Left ventricle myocardium inferior (tissue), 1 donor: ENCODE results near the gene SRI. TPM values are rescaled to one million over a fixed set of nuclear protein-coding genes. Genes with fewer than 3 reads are reported as not detected.

Experiments
- DNase-seq: peaks from one replicate; pipeline ENCODE4 v3.0.0-alpha.2; 2020
- H3K27ac ChIP-seq: fragments of 200-600 bp; replicated peaks from 2 replicates; pipeline ENCODE4 v1.8.0; 2021
- H3K27me3 ChIP-seq: fragments of 200-600 bp; 2 replicates; pipeline ENCODE4 v1.8.0; 2021; ENCODE audit warnings: low read depth
- H3K36me3 ChIP-seq: fragments of 200-600 bp; 2 replicates; pipeline ENCODE4 v1.8.0; 2021
- H3K4me1 ChIP-seq: fragments of 200-600 bp; 2 replicates; pipeline ENCODE4 v1.8.0; 2021
- H3K4me3 ChIP-seq: fragments of 200-600 bp; 2 replicates; pipeline ENCODE4 v1.8.0; 2021; ENCODE audit warnings: mild to moderate bottlenecking, moderate library complexity
- H3K9me3 ChIP-seq: fragments of 200-600 bp; replicated peaks from 2 replicates; pipeline ENCODE4 v1.8.0; 2021
- intact Hi-C: fragments of 100-400 bp; cut with micrococcal nuclease; formaldehyde crosslinking; loops from one replicate; pipeline ENCODE4 v1.11.0; 2022
- total RNA-seq: library from RNA; stranded (reverse); fragmentation: NEBNext Ultra II Directional; extraction: Animal tissue kit (Norgen Biotek cat#: 25700); gene quantifications from one replicate; pipeline ENCODE4 v1.2.1, GENCODE V29; 2021
- TF ChIP-seq, protein P1 (sequence below): fragments of 200-600 bp; IDR thresholded peaks from 2 replicates; pipeline ENCODE4 v1.8.0; 2021; ENCODE audit warnings: antibody characterized with exemption, mild to moderate bottlenecking, borderline replicate concordance
- donor health status: DM: no; HTN: yes; CAD: no; lungs with severe emphysema.

The SRI gene
- total RNA-seq, 1 donor from 2014 or later: 76.1 TPM

- TF ChIP-seq, protein P1, sequence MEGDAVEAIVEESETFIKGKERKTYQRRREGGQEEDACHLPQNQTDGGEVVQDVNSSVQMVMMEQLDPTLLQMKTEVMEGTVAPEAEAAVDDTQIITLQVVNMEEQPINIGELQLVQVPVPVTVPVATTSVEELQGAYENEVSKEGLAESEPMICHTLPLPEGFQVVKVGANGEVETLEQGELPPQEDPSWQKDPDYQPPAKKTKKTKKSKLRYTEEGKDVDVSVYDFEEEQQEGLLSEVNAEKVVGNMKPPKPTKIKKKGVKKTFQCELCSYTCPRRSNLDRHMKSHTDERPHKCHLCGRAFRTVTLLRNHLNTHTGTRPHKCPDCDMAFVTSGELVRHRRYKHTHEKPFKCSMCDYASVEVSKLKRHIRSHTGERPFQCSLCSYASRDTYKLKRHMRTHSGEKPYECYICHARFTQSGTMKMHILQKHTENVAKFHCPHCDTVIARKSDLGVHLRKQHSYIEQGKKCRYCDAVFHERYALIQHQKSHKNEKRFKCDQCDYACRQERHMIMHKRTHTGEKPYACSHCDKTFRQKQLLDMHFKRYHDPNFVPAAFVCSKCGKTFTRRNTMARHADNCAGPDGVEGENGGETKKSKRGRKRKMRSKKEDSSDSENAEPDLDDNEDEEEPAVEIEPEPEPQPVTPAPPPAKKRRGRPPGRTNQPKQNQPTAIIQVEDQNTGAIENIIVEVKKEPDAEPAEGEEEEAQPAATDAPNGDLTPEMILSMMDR: no peak
- DNase-seq: no peak
- H3K27me3 ChIP-seq: no peaks in the 10 kb centered on the region
- no peaks in the 10 kb centered on the region for H3K9me3 ChIP-seq
- H3K36me3 ChIP-seq: peaks cover 37% of the 10 kb centered on the region
- no peak overlapping the region for H3K27ac ChIP-seq
- no peak overlapping the region for H3K4me3 ChIP-seq
- H3K4me1 ChIP-seq: no peaks in the 10 kb centered on the region
- intact Hi-C loops: no loop called here
Observed at GRCh38 chr7:88200261-88200660, 19.6 kb downstream of the SRI start.

DNA sequence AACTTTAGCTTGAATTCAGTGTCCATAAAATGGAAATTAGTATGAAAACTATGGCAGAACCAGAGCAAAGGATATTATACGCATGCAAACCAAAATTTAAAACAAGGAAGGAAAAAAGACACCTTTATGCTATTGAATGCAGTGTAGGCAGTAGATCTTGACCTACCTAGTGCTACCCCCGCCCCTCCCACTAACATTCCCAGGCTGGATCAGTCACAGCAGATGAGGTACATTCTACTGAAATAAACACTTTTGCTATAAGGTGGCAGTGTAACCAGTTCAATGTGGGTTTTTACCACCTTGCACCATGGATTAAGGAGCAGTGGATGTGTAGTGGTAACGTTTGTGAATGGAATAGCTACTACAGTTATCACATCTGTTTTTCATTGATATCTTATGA lies 27.9 kb downstream of the SRI start:
- intact Hi-C loops: no loop called here
- Histone ChIP-seq H3K27me3 (no peaks in the 10 kb centered on the region), H3K9me3 (no peaks in the 10 kb centered on the region), H3K36me3 (no peaks in the 10 kb centered on the region), H3K4me1 (no peaks in the 10 kb centered on the region), H3K4me3 (no peak overlapping the region), H3K27ac (no peak overlapping the region)
- TF ChIP-seq, protein P1: no peak
- no peak for DNase-seq

GRCh38 chr7:88185650-88186049 lies 34.2 kb downstream of the SRI start:
- intact Hi-C loops: no loop called here
- DNase-seq: no peak
- Histone ChIP-seq H3K36me3 (no peaks in the 10 kb centered on the region), H3K4me3 (no peak overlapping the region), H3K27ac (no peak overlapping the region), H3K9me3 (no peaks in the 10 kb centered on the region), H3K27me3 (no peaks in the 10 kb centered on the region), H3K4me1 (no peaks in the 10 kb centered on the region)
- TF ChIP-seq, protein P1: no peak

DNA sequence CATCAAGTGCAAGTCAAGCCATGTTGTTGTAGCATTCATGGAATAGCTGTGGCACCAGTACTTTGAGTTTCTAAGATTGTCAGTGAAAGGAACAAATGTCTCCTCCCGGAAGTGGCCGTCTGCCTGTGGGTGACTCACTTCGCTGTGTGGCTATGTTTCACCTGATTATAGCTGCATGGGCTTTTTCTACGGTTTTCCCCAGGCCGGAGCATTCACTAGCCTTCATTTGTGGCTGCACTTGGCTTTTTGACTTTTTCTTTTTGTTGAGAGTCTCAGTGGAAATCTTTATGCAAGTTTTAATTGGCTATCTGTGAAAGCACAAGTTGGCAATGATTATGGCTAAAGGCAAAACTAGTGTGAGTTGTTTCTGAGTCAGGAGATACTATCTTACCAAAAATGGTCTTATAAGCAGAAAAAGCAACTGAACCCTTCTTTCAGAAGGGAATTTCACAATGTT lies 35.0 kb downstream of the SRI start:
- intact Hi-C loops: no loop called here
- no peak for DNase-seq
- TF ChIP-seq, protein P1: no peak
- H3K4me3 ChIP-seq: no peak overlapping the region
- no peak overlapping the region for H3K27ac ChIP-seq
- no peaks in the 10 kb centered on the region for H3K9me3 ChIP-seq
- H3K36me3 ChIP-seq: no peaks in the 10 kb centered on the region
- H3K27me3 ChIP-seq: no peaks in the 10 kb centered on the region
- no peaks in the 10 kb centered on the region for H3K4me1 ChIP-seq

DNA sequence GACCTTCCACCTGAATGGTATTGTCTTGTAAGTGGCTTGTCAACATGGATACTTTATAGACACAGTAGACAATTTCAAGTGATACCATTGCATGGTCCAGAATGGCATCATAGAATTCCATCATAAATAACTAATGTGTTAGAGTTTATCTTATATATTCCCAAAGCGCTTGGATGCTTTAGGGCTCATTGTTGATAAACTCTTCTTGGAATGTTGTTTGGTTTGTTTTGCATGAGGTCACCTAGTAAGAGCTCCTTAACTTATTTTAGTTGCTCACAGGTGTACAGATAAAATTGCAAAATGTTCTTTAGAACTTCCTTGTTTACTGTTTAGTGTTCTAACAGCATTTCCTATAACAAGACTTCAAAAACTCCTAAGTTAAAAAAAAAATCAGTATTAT lies 36.8 kb downstream of the SRI start:
- TF ChIP-seq, protein P1: no peak
- Histone ChIP-seq H3K4me3 (no peak overlapping the region), H3K4me1 (no peaks in the 10 kb centered on the region), H3K27ac (no peak overlapping the region), H3K9me3 (no peaks in the 10 kb centered on the region), H3K36me3 (no peaks in the 10 kb centered on the region), H3K27me3 (no peaks in the 10 kb centered on the region)
- no peak for DNase-seq
- intact Hi-C loops: no loop called here

GRCh38 chr7:88176190-88176589 lies 43.6 kb downstream of the SRI start:
- DNase-seq: no peak
- intact Hi-C loops: no loop called here

More at GRCh38 chr7:88176190-88176589, 43.6 kb downstream of the SRI start:
- no peaks in the 10 kb centered on the region for H3K27me3 ChIP-seq
- no peaks in the 10 kb centered on the region for H3K4me1 ChIP-seq
- no peak overlapping the region for H3K4me3 ChIP-seq
- H3K27ac ChIP-seq: no peak overlapping the region
- TF ChIP-seq, protein P1: no peak
- no peaks in the 10 kb centered on the region for H3K9me3 ChIP-seq
- no peaks in the 10 kb centered on the region for H3K36me3 ChIP-seq
